GM19043 (cell line): ENCODE results near the gene CYS1.

Experiments used
- ATAC-seq: cut with Tn5 transposase; IDR thresholded peaks from one replicate; pipeline ENCODE4 v1.9.1; 2021; ENCODE audit warnings: low read depth; ENCODE audit not compliant: unreplicated experiment

Gene CYS1

GRCh38 chr2:10073706-10074105 is 6.5 kb downstream of the CYS1 start:
- ATAC-seq = no peak

GRCh38 chr2:10072656-10073480 is 7.3 kb downstream of the CYS1 start:
- ATAC-seq = peak; percentile 89

GRCh38 chr2:10071595-10071994 is 8.6 kb downstream of the CYS1 start:
- ATAC-seq = no peak

- ATAC-seq = no peak
Measured at GRCh38 chr2:10071176-10071575, 9.0 kb downstream of the CYS1 start.

GRCh38 chr2:10067881-10068280 is 12.3 kb downstream of the CYS1 start:
- no peak for ATAC-seq

- no peak for ATAC-seq
Measured at GRCh38 chr2:10067330-10067729, 12.9 kb downstream of the CYS1 start.

GRCh38 chr2:10065773-10066055 is 14.5 kb downstream of the CYS1 start:
- ATAC-seq = no peak

- no peak for ATAC-seq
Measured at GRCh38 chr2:10064932-10065772, 15.1 kb downstream of the CYS1 start.

- no peak for ATAC-seq
Measured at GRCh38 chr2:10063566-10063965, 16.6 kb downstream of the CYS1 start.

- ATAC-seq = no peak
Measured at GRCh38 chr2:10062931-10063365, 17.3 kb downstream of the CYS1 start.

- ATAC-seq = no peak
Measured at GRCh38 chr2:10061221-10061925, 18.8 kb downstream of the CYS1 start.

- ATAC-seq = no peak
Measured at GRCh38 chr2:10059552-10060335, 20.5 kb downstream of the CYS1 start.

- no peak for ATAC-seq
Measured at GRCh38 chr2:10059016-10059351, 21.2 kb downstream of the CYS1 start.

GRCh38 chr2:10058251-10059015 is 21.8 kb downstream of the CYS1 start:
- no peak for ATAC-seq

- no peak for ATAC-seq
Measured at GRCh38 chr2:10057231-10058107, 22.7 kb downstream of the CYS1 start.

- ATAC-seq = no peak
Measured at GRCh38 chr2:10056439-10056838, 23.8 kb downstream of the CYS1 start.

- ATAC-seq = no peak
Measured at GRCh38 chr2:10054976-10055375, 25.2 kb downstream of the CYS1 start.

- ATAC-seq = no peak
Measured at GRCh38 chr2:10054424-10054823, 25.8 kb downstream of the CYS1 start.

GRCh38 chr2:10053351-10053750 is 26.9 kb downstream of the CYS1 start:
- no peak for ATAC-seq
